Myocyte (in vitro differentiated cells): ENCODE measurements around the gene EP400. TPM values are rescaled to one million over a fixed set of nuclear protein-coding genes. Genes with fewer than 3 reads are reported as not detected.
A peak's percentile ranks its signal among the peaks of the same experiment; 100 is the strongest.
"Not testable (repeated sequence)": the region's sequence is repeated elsewhere in the genome, so short reads cannot be mapped to it uniquely, and the experiment has no call there.

ENCODE experiments used
- DNase-seq: peaks from one replicate; pipeline ENCODE4 v3.0.0-alpha.2; 2012; ENCODE audit warnings: low read depth
- total RNA-seq: library from RNA; depleted of rRNA; stranded (reverse); fragments of >200 nt; gene quantifications from 2 replicates; pipeline ENCODE4 v1.2.3, GENCODE V29; 2014

The EP400 gene
- total RNA-seq, 1 donor from 2014 or later = 9.4 TPM

GRCh38 chr12:132064631-132065030, 114.9 kb downstream of the EP400 start:
- no peak for DNase-seq

- DNase-seq = no peak
Observed at GRCh38 chr12:132065203-132065602, 115.5 kb downstream of the EP400 start.

DNA sequence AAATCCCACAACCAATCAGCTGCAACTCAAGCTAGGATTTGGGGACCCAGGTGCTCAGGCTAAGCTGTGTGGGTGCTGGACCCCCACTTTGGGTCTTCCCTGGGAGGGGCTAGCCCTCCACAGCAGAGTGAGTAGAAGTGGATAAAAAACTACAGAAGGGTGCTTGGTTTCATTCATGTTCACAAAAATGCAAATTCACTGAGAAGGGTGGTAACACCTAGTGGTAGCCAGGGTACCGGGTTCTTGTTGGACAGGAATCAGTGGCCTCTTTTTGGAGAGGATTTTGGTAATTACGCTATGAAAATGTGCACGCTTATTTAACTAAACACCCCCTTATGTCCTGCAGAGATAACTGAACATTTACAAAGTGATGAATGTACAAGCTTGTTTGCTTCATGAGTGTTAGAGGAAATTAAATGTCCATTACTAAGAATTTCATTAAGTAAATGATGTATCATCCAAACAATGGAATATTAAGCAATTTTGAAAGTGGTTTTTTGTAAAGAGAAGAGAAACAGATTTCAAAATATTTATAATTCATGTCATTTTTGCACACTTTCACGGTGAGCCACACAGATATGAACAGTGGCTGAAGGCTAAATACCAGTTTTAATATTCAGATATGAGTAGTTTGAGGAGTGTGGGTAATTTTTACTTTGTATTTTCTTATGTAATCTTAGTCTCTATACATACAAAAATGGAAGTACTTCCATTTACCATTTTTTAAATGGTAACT, 116.0 kb downstream of the EP400 start:
- DNase-seq = no peak

- no peak for DNase-seq
Observed at GRCh38 chr12:132066345-132066685, 116.6 kb downstream of the EP400 start.

GRCh38 chr12:132066749-132067148, 117.0 kb downstream of the EP400 start:
- DNase-seq = peak; percentile 34

- peak; percentile 71 for DNase-seq
Observed at GRCh38 chr12:132067182-132067581, 117.4 kb downstream of the EP400 start.

DNA sequence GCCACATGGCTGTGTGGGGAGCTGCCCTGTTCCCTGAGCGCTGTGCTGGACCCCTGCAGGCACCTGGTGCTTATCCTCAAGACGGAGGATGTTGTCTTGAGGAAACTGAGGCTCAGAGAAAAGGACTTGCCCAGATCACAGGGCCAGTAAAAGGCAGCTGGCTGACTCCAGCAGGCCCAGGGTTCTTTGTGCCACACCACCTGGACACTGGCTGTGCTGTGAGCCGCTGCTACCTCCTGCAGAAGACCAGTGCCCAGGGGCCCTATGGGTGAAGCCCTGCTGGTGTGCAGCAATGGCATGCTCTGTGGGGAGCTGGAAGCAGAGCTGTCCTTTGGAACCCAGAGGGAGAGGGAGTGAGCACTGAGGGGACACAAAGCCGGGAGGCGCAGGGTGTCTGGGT, 118.5 kb downstream of the EP400 start:
- DNase-seq = no peak

GRCh38 chr12:132069336-132069985, 119.7 kb downstream of the EP400 start:
- DNase-seq = no peak

GRCh38 chr12:132070298-132070697, 120.6 kb downstream of the EP400 start:
- DNase-seq = peak; percentile 43

DNA sequence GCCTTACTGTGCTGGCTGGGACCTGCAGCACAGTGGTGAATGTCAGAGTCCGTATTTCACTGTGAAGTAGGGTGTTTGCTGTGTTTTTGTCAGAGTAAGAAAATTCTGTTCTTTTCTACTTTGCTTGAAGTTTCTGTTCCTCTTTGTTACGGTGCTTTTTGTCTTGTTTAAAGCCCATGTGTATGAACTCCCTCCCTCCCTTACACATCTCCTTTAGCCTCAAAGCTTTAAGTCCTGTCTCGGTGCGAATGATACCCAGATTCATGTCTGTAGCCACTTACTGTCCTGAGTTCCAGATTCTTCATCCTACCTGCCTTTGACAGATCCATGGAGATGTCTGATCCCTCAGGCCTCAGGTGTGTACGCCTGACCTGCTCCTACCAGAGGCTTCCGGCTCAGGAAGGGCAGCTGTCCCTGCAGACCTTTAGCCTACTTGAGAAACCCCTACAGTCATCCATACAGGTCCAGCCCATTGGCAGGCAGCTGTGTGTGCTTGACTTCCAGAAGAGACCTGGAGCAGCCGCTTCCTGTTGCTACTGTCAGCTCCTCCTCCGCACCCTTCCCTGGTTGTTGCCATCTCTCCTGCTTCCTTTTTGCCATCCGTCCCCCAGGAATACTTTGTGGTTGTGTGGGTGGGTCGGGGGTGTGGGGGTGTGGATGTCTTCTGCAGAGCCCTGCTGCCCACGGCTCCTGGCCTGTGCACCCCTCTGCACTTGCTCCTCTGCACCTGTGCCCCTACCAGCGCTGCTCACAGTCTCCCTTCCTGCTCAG, 121.5 kb downstream of the EP400 start:
- no peak for DNase-seq

DNA sequence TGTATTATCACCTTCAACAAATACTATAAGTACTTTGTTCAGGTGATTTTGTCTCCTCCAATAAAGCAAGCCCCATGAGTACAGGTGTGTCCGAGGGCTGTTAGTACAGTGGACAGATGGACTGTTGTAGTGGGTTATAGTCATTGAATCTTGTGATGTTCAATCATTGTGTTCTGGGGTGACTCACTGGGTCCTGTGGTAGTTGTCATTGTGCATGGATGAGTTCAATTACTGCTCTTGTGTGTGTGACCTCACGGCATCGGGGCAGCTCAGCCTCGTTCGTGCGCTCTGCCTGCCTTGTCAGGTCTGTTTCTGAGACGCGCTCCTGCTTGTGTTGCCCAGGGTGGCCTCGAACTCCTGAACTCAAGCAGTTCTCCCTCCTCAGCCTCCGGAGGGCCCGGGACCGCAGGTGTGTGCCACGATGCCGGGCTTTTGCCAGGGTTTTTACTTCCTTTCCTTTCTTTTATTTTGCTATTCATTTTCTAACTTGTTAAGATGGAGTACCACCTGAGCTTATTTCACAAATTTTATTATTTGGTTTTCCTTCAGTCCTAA, 122.2 kb downstream of the EP400 start:
- DNase-seq = no peak

DNA sequence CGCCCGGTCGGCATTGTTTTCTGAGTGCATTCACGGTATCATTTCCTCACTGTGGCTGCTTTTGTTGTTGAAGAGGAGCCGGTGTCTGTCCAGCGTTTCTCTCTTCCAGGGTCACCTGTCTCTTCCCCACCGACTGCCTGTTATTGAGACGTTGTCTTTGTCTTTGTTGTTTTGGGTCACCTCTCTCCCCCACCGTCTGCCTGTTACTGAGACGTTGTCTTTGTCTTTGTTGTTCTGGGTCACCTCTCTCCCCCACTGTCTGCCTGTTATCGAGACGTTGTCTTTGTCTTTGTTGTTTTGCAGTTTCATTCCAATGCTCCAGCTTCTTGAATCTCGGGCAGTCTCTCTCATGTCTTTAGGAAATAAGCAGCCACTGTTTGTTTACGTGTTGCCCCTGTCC, 124.5 kb downstream of the EP400 start:
- no peak for DNase-seq

- no peak for DNase-seq
Observed at GRCh38 chr12:132075026-132075713, 125.4 kb downstream of the EP400 start.

DNA sequence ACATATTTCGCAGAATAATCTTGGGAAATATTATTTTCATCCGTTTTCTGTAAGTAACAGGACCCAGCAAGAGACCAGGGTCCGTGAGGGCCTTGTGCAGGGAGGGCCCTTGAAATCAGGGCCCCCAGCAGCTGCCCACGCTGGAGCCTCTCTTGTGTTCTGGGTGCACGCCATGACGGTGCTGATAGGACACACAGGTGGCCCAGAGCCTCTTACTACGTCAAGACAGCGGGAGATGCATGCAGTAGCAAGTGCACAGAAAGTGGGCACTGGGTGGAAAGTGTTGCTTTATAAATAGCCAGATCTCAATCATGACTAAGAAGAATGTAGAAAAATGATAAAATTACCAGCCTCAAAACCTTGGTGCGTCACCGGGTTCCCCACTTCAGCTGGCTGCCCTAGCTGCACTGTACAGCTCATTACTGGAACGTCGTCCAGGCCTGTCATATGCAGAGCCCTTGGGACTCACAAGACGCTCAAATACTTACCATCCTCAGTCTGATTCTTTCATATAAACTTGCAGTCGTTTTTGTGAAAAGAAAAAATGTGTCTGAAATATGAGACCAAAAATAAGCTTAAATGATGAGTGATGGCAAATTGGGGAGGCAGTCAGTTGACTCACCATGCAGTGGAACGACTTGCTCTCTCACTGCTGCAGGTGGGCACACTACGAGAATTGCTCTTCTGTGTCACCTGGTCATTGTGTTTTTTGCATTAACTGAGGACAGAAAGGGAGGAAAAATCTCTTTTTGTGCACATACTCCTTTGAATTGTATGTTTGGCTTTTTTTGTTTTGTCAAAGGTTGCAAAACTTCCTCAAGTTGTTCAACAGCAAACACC, 126.2 kb downstream of the EP400 start:
- DNase-seq = no peak

DNA sequence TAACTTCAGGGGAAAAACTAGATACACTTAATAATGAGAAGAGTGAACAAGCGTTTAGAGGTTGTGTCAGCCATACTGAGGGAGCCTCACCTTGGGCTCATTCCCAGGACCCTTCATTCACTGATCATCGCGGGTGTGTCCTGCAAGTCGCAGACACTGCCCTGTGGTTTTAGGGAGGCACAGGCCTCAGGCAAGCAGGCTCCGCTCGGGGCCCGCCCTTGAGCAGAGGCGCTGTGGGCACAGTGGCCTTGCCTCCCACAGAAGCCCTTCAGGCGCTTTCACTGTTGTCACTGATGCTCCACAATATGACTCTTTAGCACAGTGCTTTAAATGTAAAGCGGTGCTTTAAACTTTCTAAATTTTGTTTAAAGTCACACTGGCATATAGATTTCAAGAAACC, 127.0 kb downstream of the EP400 start:
- no peak for DNase-seq

GRCh38 chr12:132077322-132078100, 127.8 kb downstream of the EP400 start:
- no peak for DNase-seq

- DNase-seq = peak; percentile 61
Observed at GRCh38 chr12:132078190-132078589, 128.4 kb downstream of the EP400 start.

DNA sequence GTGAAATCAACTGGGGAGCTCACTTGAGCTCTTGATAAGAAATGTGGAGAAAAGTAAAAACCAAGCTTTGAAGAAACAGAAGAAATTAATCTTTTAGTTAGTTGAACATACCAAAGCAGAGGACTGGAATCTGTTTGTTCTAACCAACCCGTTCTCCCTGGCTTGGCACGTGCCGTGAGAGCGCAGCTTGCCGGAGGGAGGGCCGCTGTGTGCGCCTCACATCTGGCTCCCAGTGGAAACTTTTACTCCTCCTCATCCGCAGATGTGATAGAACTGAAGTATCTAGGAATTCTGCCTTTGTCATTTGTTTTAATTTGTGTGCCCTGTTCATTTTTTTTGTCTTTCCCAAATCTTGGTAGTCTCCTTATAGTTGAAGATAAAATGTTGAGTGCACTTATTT, 129.5 kb downstream of the EP400 start:
- DNase-seq = no peak

DNA sequence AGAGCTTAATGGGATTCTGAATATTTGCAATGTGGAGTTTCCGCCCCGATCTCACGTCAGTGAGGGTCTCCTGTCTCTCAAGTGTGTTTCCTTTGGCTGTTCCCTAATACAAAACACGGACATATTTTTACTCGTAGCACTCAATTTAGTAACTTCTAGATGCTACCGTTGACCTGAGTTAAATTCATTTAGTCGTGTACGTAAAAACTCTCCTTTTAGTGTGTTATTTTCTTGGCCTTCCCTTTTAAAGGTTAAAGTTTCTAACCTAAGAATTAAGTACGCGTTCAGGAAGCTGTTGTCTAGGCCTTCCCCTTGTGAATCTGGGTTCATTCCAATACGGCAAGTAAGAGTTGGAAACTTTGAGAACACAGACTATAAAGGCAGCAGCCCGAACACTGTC, 130.0 kb downstream of the EP400 start:
- no peak for DNase-seq

- not testable (repeated sequence) for DNase-seq
Observed at GRCh38 chr12:132080515-132080914, 130.8 kb downstream of the EP400 start.
